K562 (cell line): ENCODE results near the gene TMEM120A. TPM values are rescaled to one million over a fixed set of nuclear protein-coding genes. Genes with fewer than 3 reads are reported as not detected.

Experiments
- DEAF1 ChIP-seq: fragments of 450-650 bp; formaldehyde crosslinking; IDR thresholded peaks from 2 replicates; pipeline ENCODE4 v1.4.0; 2020; ENCODE audit warnings: mild to moderate bottlenecking, moderate library complexity
- ERF ChIP-seq: fragments of 450-650 bp; formaldehyde crosslinking; IDR thresholded peaks from 2 replicates; pipeline ENCODE4 v1.4.0; 2020; ENCODE audit warnings: mild to moderate bottlenecking, mixed read lengths
- ETV5 ChIP-seq: sonication (generic); formaldehyde crosslinking; IDR thresholded peaks from 2 replicates; pipeline ENCODE4 v1.4.0; 2020; ENCODE audit warnings: low read depth, mild to moderate bottlenecking, missing genetic modification reagents
- FOXK1 ChIP-seq: sonication (generic); formaldehyde crosslinking; IDR thresholded peaks from 2 replicates; pipeline ENCODE4 v1.8.0; 2022; ENCODE audit warnings: missing genetic modification reagents, mild to moderate bottlenecking, borderline replicate concordance
- HMGXB4 ChIP-seq: sonication (generic); formaldehyde crosslinking; IDR thresholded peaks from 2 replicates; pipeline ENCODE4 v1.8.1; 2023; ENCODE audit warnings: mild to moderate bottlenecking, missing genetic modification reagents
- IFI16 ChIP-seq: fragments of 250-450 bp; sonication (Bioruptor Pico); IDR thresholded peaks from 2 replicates; pipeline ENCODE4 v2.1.2; 2022; ENCODE audit warnings: mild to moderate bottlenecking, inconsistent platforms
- LCOR ChIP-seq: sonication (generic); formaldehyde crosslinking; IDR thresholded peaks from 2 replicates; pipeline ENCODE4 v1.8.0; 2022; ENCODE audit warnings: mild to moderate bottlenecking, missing genetic modification reagents
- MBD1 ChIP-seq: fragments of 250-450 bp; sonication (Bioruptor Pico); IDR thresholded peaks from 2 replicates; pipeline ENCODE4 v1.8.0; 2022; ENCODE audit warnings: inconsistent platforms
- MIER1 ChIP-seq: fragments of 450-650 bp; IDR thresholded peaks from 2 replicates; pipeline ENCODE4 v1.6.1; 2016; ENCODE audit warnings: antibody characterized with exemption, mild to moderate bottlenecking, low read depth
- POLR3A ChIP-seq: IDR thresholded peaks from 2 replicates; pipeline ENCODE4 v1.6.1; 2011; ENCODE audit warnings: borderline replicate concordance, mild to moderate bottlenecking, moderate library complexity; ENCODE audit not compliant: insufficient read length, insufficient read depth; ENCODE audit errors: extremely low read depth
- POU5F1 ChIP-seq: fragments of 150-350 bp; IDR thresholded peaks from 2 replicates; pipeline ENCODE4 v1.6.1; 2014; ENCODE audit warnings: borderline replicate concordance, low read length, low read depth, mild to moderate bottlenecking; ENCODE audit not compliant: partially characterized antibody
- RBM14 ChIP-seq: fragments of 200-400 bp; formaldehyde crosslinking; IDR thresholded peaks from 2 replicates; pipeline ENCODE4 v1.6.1; 2018; ENCODE audit warnings: low read depth, mild to moderate bottlenecking, low read length, moderate library complexity, borderline replicate concordance; ENCODE audit not compliant: insufficient read depth
- RNF2 ChIP-seq: sonication (generic); IDR thresholded peaks from 2 replicates; pipeline ENCODE4 v1.6.1; 2016
- SRSF1 ChIP-seq: fragments of 200-400 bp; formaldehyde crosslinking; IDR thresholded peaks from 2 replicates; pipeline ENCODE4 v1.6.1; 2017; ENCODE audit warnings: mild to moderate bottlenecking, low read depth, low read length, moderate library complexity
- ZBTB33 ChIP-seq: sonication (generic); formaldehyde crosslinking; IDR thresholded peaks from 2 replicates; pipeline ENCODE4 v1.8.1; 2023; ENCODE audit warnings: mild to moderate bottlenecking, missing genetic modification reagents
- ZNF174 ChIP-seq: fragments of 250-450 bp; sonication (Bioruptor Pico); IDR thresholded peaks from 2 replicates; pipeline ENCODE4 v1.4.0; 2020; ENCODE audit warnings: mild to moderate bottlenecking
- ZNF24 ChIP-seq: fragments of 450-650 bp; IDR thresholded peaks from 2 replicates; pipeline ENCODE4 v1.6.1; 2016
- ZNF785 ChIP-seq: fragments of 250-450 bp; sonication (Bioruptor Pico); IDR thresholded peaks from 2 replicates; pipeline ENCODE4 v1.4.0; 2020; ENCODE audit warnings: mild to moderate bottlenecking
- polyA plus RNA-seq, 8 experiments: library from polyadenylated mRNA; depleted of rRNA in 4 of 8; stranded (reverse) in 5 of 8; unstranded in 3 of 8; fragments of >200 nt; fragmentation: Nextera tagmentation in 2 of 8; fragmentation: Illumina TruSeq in 1 of 8; extraction: Ambion mirVana in 2 of 8; extraction: Trizol in 1 of 8; gene quantifications; 2 replicates each; pipeline versions ENCODE4 v1.2.1 to v1.2.3, GENCODE V29; 2011 to 2014; ENCODE audit warnings: inconsistent platforms in 1 of 8, missing spikeins in 1 of 8
- total RNA-seq, 7 experiments: library from RNA; depleted of rRNA in 6 of 7; stranded (reverse); fragments of >200 nt in 6 of 7; fragmentation: Illumina TruSeq in 2 of 7; extraction: Trizol in 2 of 7; gene quantifications; 2 replicates each; pipeline versions ENCODE4 v1.2.1 to v1.2.3, GENCODE V29; 2011 to 2021; ENCODE audit warnings: low replicate concordance in 1 of 7

The TMEM120A gene
- total and polyA plus RNA-seq, 9 of the 15 experiments (the other 6 are each of a cell fraction or from before 2014, with no cell fraction given), result 2.3 to 90.2 (median 22.9) TPM

- no peak for TF ChIP-seq DEAF1 (CRISPR knock-in tag)
- TF ChIP-seq HMGXB4, result no peak
- no peak for TF ChIP-seq SRSF1
- TF ChIP-seq RBM14, result no peak
- TF ChIP-seq ZNF174 (CRISPR knock-in tag), result no peak
- TF ChIP-seq LCOR (CRISPR knock-in tag), result no peak
- no peak for TF ChIP-seq ZNF785 (CRISPR knock-in tag)
- peak; percentile 63; the same call in 1 of the 2 replicates for TF ChIP-seq ERF (CRISPR knock-in tag)
- TF ChIP-seq FOXK1 (CRISPR knock-in tag), result no peak
- TF ChIP-seq RNF2, result peak; percentile 54
- peak; percentile 37; the same call in 1 of the 2 replicates for TF ChIP-seq ZNF24
- TF ChIP-seq MBD1 (CRISPR knock-in tag), result no peak
- TF ChIP-seq ETV5, result 0 out of 2 replicates have a peak, but pooled peaks have one; percentile 39
- TF ChIP-seq ZBTB33 (CRISPR knock-in tag), result 0 out of 2 replicates have a peak, but pooled peaks have one; percentile 44
- TF ChIP-seq POU5F1, result no peak
- TF ChIP-seq MIER1, result no peak
- no peak; the same call in 1 of the 2 replicates for TF ChIP-seq IFI16 (CRISPR knock-in tag)
- TF ChIP-seq POLR3A, result no peak
Observed at GRCh38 chr7:75937958-75938786, 56.2 kb downstream of the TMEM120A start (continued).
